C4-2B (cell line): ENCODE results near the gene C8G.

ENCODE experiments used
- CTCF ChIP-seq: fragments of 450-650 bp; conservative IDR thresholded peaks from 2 replicates; pipeline ENCODE4 v1.5.1; 2017; ENCODE audit warnings: mild to moderate bottlenecking
- ZFX ChIP-seq: fragments of 450-650 bp; IDR thresholded peaks from 2 replicates; pipeline ENCODE4 v1.6.1; 2017

GRCh38 chr9:136982232-136983051 lies 37.4 kb downstream of the C8G start, which contains the start of gene LCNL1:
- no peak for TF ChIP-seq CTCF
- TF ChIP-seq ZFX: no peak
